Glutamatergic neuron (in vitro differentiated cells): Measurements from ENCODE around the gene KRT2. TPM values are rescaled to one million over a fixed set of nuclear protein-coding genes. Genes with fewer than 3 reads are reported as not detected.

ENCODE experiments used
- DNase-seq: peaks from one replicate; pipeline ENCODE4 v3.0.0; 2022
- H3K27ac Mint-ChIP-seq: one replicate; pipeline ENCODE4 v1.8.0; 2020; ENCODE audit warnings: mild to moderate bottlenecking, mixed read lengths, inconsistent platforms; ENCODE audit not compliant: unreplicated experiment
- H3K27me3 Mint-ChIP-seq: one replicate; pipeline ENCODE4 v1.8.0; 2020; ENCODE audit warnings: mild to moderate bottlenecking, moderate library complexity, mixed read lengths, inconsistent platforms; ENCODE audit not compliant: unreplicated experiment
- H3K36me3 Mint-ChIP-seq: one replicate; pipeline ENCODE4 v1.8.0; 2020; ENCODE audit warnings: mild to moderate bottlenecking, mixed read lengths, inconsistent platforms; ENCODE audit not compliant: unreplicated experiment
- H3K4me1 Mint-ChIP-seq: one replicate; pipeline ENCODE4 v1.8.0; 2020; ENCODE audit warnings: mild to moderate bottlenecking, low read depth, mixed read lengths, inconsistent platforms; ENCODE audit not compliant: unreplicated experiment
- H3K4me3 Mint-ChIP-seq: one replicate; pipeline ENCODE4 v1.8.0; 2020; ENCODE audit warnings: mild to moderate bottlenecking, mixed read lengths, inconsistent platforms; ENCODE audit not compliant: unreplicated experiment
- H3K9me3 Mint-ChIP-seq: one replicate; pipeline ENCODE4 v1.8.0; 2020; ENCODE audit warnings: mild to moderate bottlenecking, moderate library complexity, mixed read lengths, inconsistent platforms; ENCODE audit not compliant: unreplicated experiment
- CTCF ChIP-seq: fragments of 200-600 bp; sonication (generic); IDR thresholded peaks from one replicate; pipeline ENCODE4 v1.5.0; 2021; ENCODE audit not compliant: partially characterized antibody, unreplicated experiment
- total RNA-seq: library from RNA; stranded (reverse); fragmentation: NEBNext Ultra II Directional; extraction: Animal tissue kit (Norgen Biotek cat#: 25700); gene quantifications from one replicate; pipeline ENCODE4 v1.2.1, GENCODE V29; 2021; ENCODE audit not compliant: unreplicated experiment

Gene KRT2
- total RNA-seq, 1 donor from 2014 or later = not detected

GRCh38 chr12:52645982-52646381, 6.0 kb downstream of the KRT2 start:
- no peaks in the 10 kb centered on the region for H3K4me1 Mint-ChIP-seq
- TF ChIP-seq CTCF = no peak
- H3K9me3 Mint-ChIP-seq = peaks cover 7% of the 10 kb centered on the region
- no peak for DNase-seq
- H3K36me3 Mint-ChIP-seq = no peaks in the 10 kb centered on the region
- H3K4me3 Mint-ChIP-seq = no peak overlapping the region
- H3K27me3 Mint-ChIP-seq = no peaks in the 10 kb centered on the region
- no peak overlapping the region for H3K27ac Mint-ChIP-seq

GRCh38 chr12:52645120-52645761, 6.8 kb downstream of the KRT2 start:
- H3K4me1 Mint-ChIP-seq = no peaks in the 10 kb centered on the region
- no peak overlapping the region for H3K4me3 Mint-ChIP-seq
- DNase-seq = no peak
- H3K36me3 Mint-ChIP-seq = no peaks in the 10 kb centered on the region
- no peak overlapping the region for H3K27ac Mint-ChIP-seq
- H3K27me3 Mint-ChIP-seq = no peaks in the 10 kb centered on the region
- H3K9me3 Mint-ChIP-seq = peaks cover 7% of the 10 kb centered on the region
- no peak for TF ChIP-seq CTCF

GRCh38 chr12:52644078-52644415, 8.0 kb downstream of the KRT2 start:
- no peak for TF ChIP-seq CTCF
- Mint-ChIP-seq H3K36me3 (no peaks in the 10 kb centered on the region), H3K27me3 (no peaks in the 10 kb centered on the region), H3K4me3 (no peak overlapping the region), H3K4me1 (no peaks in the 10 kb centered on the region), H3K27ac (no peak overlapping the region), H3K9me3 (peaks cover 7% of the 10 kb centered on the region)
- no peak for DNase-seq

DNA sequence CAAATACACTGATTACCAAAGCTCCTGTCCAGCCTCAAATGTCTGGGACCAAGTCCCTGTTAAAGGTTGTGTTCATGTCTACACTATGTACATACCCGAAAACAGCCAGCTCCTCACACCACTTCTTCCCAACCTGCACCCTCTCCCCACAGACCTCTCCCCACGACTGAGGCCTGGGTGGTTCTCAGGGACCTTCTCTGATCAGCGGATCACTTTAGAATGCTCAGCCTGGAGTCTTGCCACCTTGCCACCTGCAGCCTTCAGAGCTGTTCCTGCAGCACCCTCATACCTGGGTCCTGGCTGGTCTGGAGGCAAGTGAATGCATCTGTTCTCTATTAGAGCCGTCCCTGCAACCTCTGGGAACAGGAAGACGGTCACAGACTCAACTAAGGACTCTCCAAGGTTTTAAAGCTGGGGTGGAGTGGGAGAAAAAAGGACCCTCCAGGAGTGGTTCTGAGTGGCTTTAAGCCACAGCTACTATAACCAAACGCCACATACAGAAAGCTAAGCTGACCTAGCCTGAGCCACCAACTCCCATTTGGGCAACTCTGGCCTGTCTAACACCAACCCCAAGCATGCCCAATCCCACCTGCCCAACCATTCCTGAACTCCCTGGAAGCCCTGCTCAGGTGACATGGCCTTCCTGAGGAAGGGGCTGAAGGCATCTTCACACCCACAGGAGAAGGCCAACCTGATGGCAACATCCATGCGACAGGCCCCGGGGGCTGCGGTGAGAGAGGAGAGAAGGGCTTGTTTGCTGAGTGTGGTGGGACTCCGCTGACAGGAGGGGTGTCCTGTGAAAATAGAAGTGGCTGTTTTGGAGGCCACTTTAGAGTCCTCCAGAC, 8.6 kb downstream of the KRT2 start:
- TF ChIP-seq CTCF = no peak
- Mint-ChIP-seq H3K4me3 (no peak overlapping the region), H3K9me3 (peaks cover 7% of the 10 kb centered on the region), H3K4me1 (no peaks in the 10 kb centered on the region), H3K27me3 (no peaks in the 10 kb centered on the region), H3K27ac (no peak overlapping the region), H3K36me3 (no peaks in the 10 kb centered on the region)
- DNase-seq = no peak

DNA sequence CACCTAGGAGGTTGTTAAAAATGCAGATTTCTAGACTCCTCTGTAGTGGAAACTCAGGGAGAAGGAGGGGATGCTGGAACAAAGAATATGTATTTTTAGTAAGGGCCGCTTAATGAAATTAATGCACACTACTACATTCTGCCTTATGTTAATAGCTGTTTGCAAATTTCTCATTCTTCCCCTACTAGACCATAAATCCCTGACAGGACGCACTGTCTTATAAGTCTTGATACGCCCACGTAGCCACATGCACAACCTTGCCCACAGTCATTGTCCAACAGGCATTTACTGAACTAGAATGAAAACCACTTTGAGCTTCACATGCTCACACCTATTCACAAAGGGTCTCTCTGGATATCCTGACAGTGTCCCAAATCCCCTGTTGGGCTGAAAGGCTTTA, 10.5 kb downstream of the KRT2 start:
- H3K4me1 Mint-ChIP-seq = no peaks in the 10 kb centered on the region
- peaks cover 7% of the 10 kb centered on the region for H3K9me3 Mint-ChIP-seq
- no peak overlapping the region for H3K27ac Mint-ChIP-seq
- no peaks in the 10 kb centered on the region for H3K27me3 Mint-ChIP-seq
- DNase-seq = no peak
- TF ChIP-seq CTCF = no peak
- no peaks in the 10 kb centered on the region for H3K36me3 Mint-ChIP-seq
- no peak overlapping the region for H3K4me3 Mint-ChIP-seq
